ENCODE data around the gene DDT. TPM values are rescaled to one million over a fixed set of nuclear protein-coding genes. Genes with fewer than 3 reads are reported as not detected.
"Not testable (repeated sequence)": the region's sequence is repeated elsewhere in the genome, so short reads cannot be mapped to it uniquely, and the experiment has no call there.

DDT gene
- total and polyA plus RNA-seq, 2 experiments from 2014 or later: 96.1 to 164 TPM

- Histone ChIP-seq H3K9ac (no peak overlapping the region), H3K27me3 (replicated peaks; ENCODE audit: insufficient read depth) (no peaks in the 10 kb centered on the region), H3K4me2 (ENCODE audit: unreplicated experiment) (no peak overlapping the region), H3K79me2 (ENCODE audit: insufficient read depth) (no peaks in the 10 kb centered on the region), H3K27ac (no peak overlapping the region), H4K20me1 (ENCODE audit: insufficient read depth) (no peaks in the 10 kb centered on the region), H3K4me1 (ENCODE audit: insufficient read depth) (no peaks in the 10 kb centered on the region), H3F3A (ENCODE audit: insufficient read depth) (no peaks in the 10 kb centered on the region), H3K9me2 (ENCODE audit: insufficient read depth) (no peaks in the 10 kb centered on the region), H3K4me3 (no peak overlapping the region), H2AFZ (no peak overlapping the region), H3K36me3 (ENCODE audit: low read depth) (no peaks in the 10 kb centered on the region), H3K9me3 (ENCODE audit: low read depth) (no peaks in the 10 kb centered on the region)
- TF ChIP-seq EZH2phosphoT487 (IDR thresholded peaks at IDR 0.05; ENCODE audit: insufficient read depth, low read depth) (no peak), EZH2 (IDR thresholded peaks at IDR 0.05; ENCODE audit: insufficient read depth, poor library complexity, severe bottlenecking) (no peak)
- in situ Hi-C loops (cut with MboI): no loop called here
- whole genome bisulfite sequencing, 2 experiments (ENCODE audit: low coverage in 1 of 2, low lambda C conversion rate in 2 of 2, missing lambda C conversion rate in 2 of 2): 11 to 47% methylated on average over 4 to 6 of the region's 6 CpGs
- peak; percentile 30 for DNase-seq
Observed at GRCh38 chr22:23984430-23984829, 10.2 kb upstream of the DDT start.

GRCh38 chr22:23980567-23980966 is 6.3 kb upstream of the DDT start:
- H3K9me2 ChIP-seq (ENCODE audit: insufficient read depth); H3K9ac ChIP-seq; H3K27me3 ChIP-seq (replicated peaks; ENCODE audit: insufficient read depth); H3K4me1 ChIP-seq (ENCODE audit: insufficient read depth); H3F3A ChIP-seq (ENCODE audit: insufficient read depth); H4K20me1 ChIP-seq (ENCODE audit: insufficient read depth); H3K4me3 ChIP-seq; H3K9me3 ChIP-seq (ENCODE audit: low read depth); H2AFZ ChIP-seq; H3K27ac ChIP-seq; H3K36me3 ChIP-seq (ENCODE audit: low read depth); H3K79me2 ChIP-seq (ENCODE audit: insufficient read depth); DNase-seq; H3K4me2 ChIP-seq (ENCODE audit: unreplicated experiment); in situ Hi-C loops (cut with MboI): not testable (repeated sequence)
- 20 to 60% methylated on average over 1 to 4 of the region's 7 CpGs for WGBS, 2 experiments (ENCODE audit: low coverage in 1 of 2, low lambda C conversion rate in 2 of 2, missing lambda C conversion rate in 2 of 2)

- H3K9me3 ChIP-seq (ENCODE audit: low read depth); H3K4me3 ChIP-seq; H3K27ac ChIP-seq; DNase-seq; H3K79me2 ChIP-seq (ENCODE audit: insufficient read depth); H2AFZ ChIP-seq; in situ Hi-C loops (cut with MboI); H3K9ac ChIP-seq; H3K27me3 ChIP-seq (replicated peaks; ENCODE audit: insufficient read depth); H4K20me1 ChIP-seq (ENCODE audit: insufficient read depth); H3K9me2 ChIP-seq (ENCODE audit: insufficient read depth); H3K36me3 ChIP-seq (ENCODE audit: low read depth); H3K4me1 ChIP-seq (ENCODE audit: insufficient read depth); H3F3A ChIP-seq (ENCODE audit: insufficient read depth); H3K4me2 ChIP-seq (ENCODE audit: unreplicated experiment): not testable (repeated sequence)
- WGBS, 2 experiments (ENCODE audit: low coverage in 1 of 2, low lambda C conversion rate in 2 of 2, missing lambda C conversion rate in 2 of 2): no CpG with 5 or more reads among the region's 41 CpGs
Observed at GRCh38 chr22:23979557-23980240, 5.5 kb upstream of the DDT start, which contains the start of gene GSTT2. Gene GSTT2 (plus strand): TSS chr22:23980134.

GRCh38 chr22:23977304-23977703 is 3.1 kb upstream of the DDT start:
- H3K79me2 ChIP-seq (ENCODE audit: insufficient read depth); H3K36me3 ChIP-seq (ENCODE audit: low read depth); H3F3A ChIP-seq (ENCODE audit: insufficient read depth); H3K9me2 ChIP-seq (ENCODE audit: insufficient read depth); H3K27me3 ChIP-seq (replicated peaks; ENCODE audit: insufficient read depth); H3K9me3 ChIP-seq (ENCODE audit: low read depth); H3K4me3 ChIP-seq; H3K9ac ChIP-seq; H3K4me2 ChIP-seq (ENCODE audit: unreplicated experiment); H3K27ac ChIP-seq; in situ Hi-C loops (cut with MboI); H4K20me1 ChIP-seq (ENCODE audit: insufficient read depth); DNase-seq; H2AFZ ChIP-seq; H3K4me1 ChIP-seq (ENCODE audit: insufficient read depth): not testable (repeated sequence)
- WGBS, 2 experiments (ENCODE audit: low coverage in 1 of 2, low lambda C conversion rate in 2 of 2, missing lambda C conversion rate in 2 of 2): 75 to 80% methylated on average over 4 to 6 of the region's 12 CpGs

GRCh38 chr22:23974836-23975352 is 653 bp upstream of the DDT start:
- H3K4me2 ChIP-seq (ENCODE audit: unreplicated experiment); H3K27ac ChIP-seq; H3K9me2 ChIP-seq (ENCODE audit: insufficient read depth); H3K9me3 ChIP-seq (ENCODE audit: low read depth); H3K27me3 ChIP-seq (replicated peaks; ENCODE audit: insufficient read depth); in situ Hi-C loops (cut with MboI); H3K9ac ChIP-seq; H3K36me3 ChIP-seq (ENCODE audit: low read depth); H3K4me3 ChIP-seq; H4K20me1 ChIP-seq (ENCODE audit: insufficient read depth); H3K4me1 ChIP-seq (ENCODE audit: insufficient read depth); H2AFZ ChIP-seq; DNase-seq; H3F3A ChIP-seq (ENCODE audit: insufficient read depth): not testable (repeated sequence)
- H3K79me2 ChIP-seq (ENCODE audit: insufficient read depth): peaks cover 21% of the 10 kb centered on the region
- WGBS, 2 experiments (ENCODE audit: low coverage in 1 of 2, low lambda C conversion rate in 2 of 2, missing lambda C conversion rate in 2 of 2): 23 to 29% methylated on average over 7 to 11 of the region's 27 CpGs

GRCh38 chr22:23971927-23972326 is 2.3 kb downstream of the DDT start:
- H3K4me1 ChIP-seq (ENCODE audit: insufficient read depth); H3F3A ChIP-seq (ENCODE audit: insufficient read depth); DNase-seq; H3K9ac ChIP-seq; H3K9me3 ChIP-seq (ENCODE audit: low read depth); H3K4me3 ChIP-seq; H3K4me2 ChIP-seq (ENCODE audit: unreplicated experiment); H3K36me3 ChIP-seq (ENCODE audit: low read depth); H3K27me3 ChIP-seq (replicated peaks; ENCODE audit: insufficient read depth); H4K20me1 ChIP-seq (ENCODE audit: insufficient read depth); in situ Hi-C loops (cut with MboI); H3K9me2 ChIP-seq (ENCODE audit: insufficient read depth); H2AFZ ChIP-seq; H3K27ac ChIP-seq: not testable (repeated sequence)
- WGBS, 2 experiments (ENCODE audit: low coverage in 1 of 2, low lambda C conversion rate in 2 of 2, missing lambda C conversion rate in 2 of 2): 100% methylated on average over 3 of the region's 3 CpGs
- H3K79me2 ChIP-seq (ENCODE audit: insufficient read depth): peaks cover 31% of the 10 kb centered on the region

Measured in GM23248 (cell line).